Common myeloid progenitor, CD34-positive (primary cell): Measurements from ENCODE around the gene TMEM8B.

Source experiments
- CTCF ChIA-PET: fragments of 350-600 bp; sonication (Branson Sonifier 250); formaldehyde crosslinking; loops from one replicate; lab custom pipeline; 2021; ENCODE audit warnings: antibody characterized with exemption; lab: Charles Lee
- POLR2A ChIA-PET: fragments of 350-600 bp; sonication (Branson Sonifier 250); formaldehyde crosslinking; loops from one replicate; lab custom pipeline; 2021; ENCODE audit warnings: antibody characterized with exemption; lab: Charles Lee
- DNase-seq, 3 donors: peaks; one replicate each; pipeline versions ENCODE4 v3.0.0 to v3.0.0-alpha.2; 2013
- H3K27ac ChIP-seq, 2 experiments: 1 replicate in 1 of 2; 2 replicates in 1 of 2; pipeline ENCODE4 v1.7.0; 2013; ENCODE audit warnings: inconsistent platforms in 2 of 2, low read length in 2 of 2, mild to moderate bottlenecking in 2 of 2, low read depth in 1 of 2, moderate library complexity in 1 of 2; ENCODE audit not compliant: severe bottlenecking in 2 of 2, insufficient read depth in 1 of 2, poor library complexity in 1 of 2
- H3K27me3 ChIP-seq, 5 experiments: replicated peaks in 2 of 5; 1 replicate in 3 of 5; 2 replicates in 2 of 5; pipeline versions ENCODE4 v1.6.1 to v1.7.0; 2013; ENCODE audit warnings: low read length in 4 of 5, mild to moderate bottlenecking in 2 of 5, moderate library complexity in 2 of 5, inconsistent platforms in 1 of 5; ENCODE audit not compliant: insufficient read depth in 5 of 5, control insufficient read depth in 4 of 5
- H3K36me3 ChIP-seq, 4 experiments: 1 replicate in 2 of 4; 2 replicates in 2 of 4; pipeline versions ENCODE4 v1.6.1 to v1.7.0; 2013; ENCODE audit warnings: low read length in 3 of 4, control low read depth in 1 of 4, mild to moderate bottlenecking in 1 of 4; ENCODE audit not compliant: control insufficient read depth in 4 of 4, insufficient read depth in 4 of 4
- H3K4me1 ChIP-seq, 4 experiments: 1 replicate in 3 of 4; 2 replicates in 1 of 4; pipeline versions ENCODE4 v1.6.1 to v1.7.1; 2013; ENCODE audit warnings: low read length in 3 of 4, mild to moderate bottlenecking in 3 of 4, control low read depth in 1 of 4, inconsistent platforms in 1 of 4, moderate library complexity in 1 of 4; ENCODE audit not compliant: control insufficient read depth in 4 of 4, insufficient read depth in 4 of 4; ENCODE audit errors: control extremely low read depth in 1 of 4
- H3K4me3 ChIP-seq, 7 experiments: 1 replicate in 4 of 7; 2 replicates in 3 of 7; pipeline versions ENCODE4 v1.5.1 to v1.7.0; 2013; ENCODE audit warnings: mild to moderate bottlenecking in 7 of 7, low read length in 6 of 7, moderate library complexity in 6 of 7, inconsistent platforms in 2 of 7, low read depth in 2 of 7, control low read depth in 1 of 7; ENCODE audit not compliant: insufficient read depth in 4 of 7, control insufficient read depth in 1 of 7; ENCODE audit errors: extremely low read depth in 1 of 7
- H3K9me3 ChIP-seq, 5 experiments: 1 replicate in 4 of 5; 2 replicates in 1 of 5; pipeline versions ENCODE4 v1.6.1 to v1.7.1; 2013; ENCODE audit warnings: low read length in 4 of 5, mild to moderate bottlenecking in 2 of 5, inconsistent platforms in 1 of 5, low read depth in 1 of 5, moderate library complexity in 1 of 5; ENCODE audit not compliant: control insufficient read depth in 4 of 5, insufficient read depth in 2 of 5; ENCODE audit errors: control extremely low read depth in 1 of 5
- WGBS: methylation state at CpG from one replicate; pipeline ENCODE4 v1.1.5; 2013; ENCODE audit not compliant: insufficient coverage; 5-methylcytosine and 5-hydroxymethylcytosine counted together

The TMEM8B gene

GRCh38 chr9:35798658-35799374 lies 30.2 kb upstream of the TMEM8B start:
- no peak overlapping the region for H3K4me3 ChIP-seq
- peaks cover 0 to 9% (median 3%) of the 10 kb centered on the region in 4 experiments for H3K4me1 ChIP-seq
- DNase-seq = peak in 2 of 3 donors; percentile 49 to 66
- H3K27me3 ChIP-seq = no peaks in the 10 kb centered on the region
- 66% methylated on average over 3 of the region's 4 CpGs for WGBS
- ChIA-PET POLR2A (no interaction called here), CTCF (interaction anchor here (1.3 to 4.7 kb wide), 6 partner anchors 9 to 27 kb away, joined by 3 to 24 read pairs (median 5); partner anchors contain the start of gene SPAG8)
- H3K9me3 ChIP-seq = no peaks in the 10 kb centered on the region
- H3K36me3 ChIP-seq = peaks cover 0 to 22% (median 12%) of the 10 kb centered on the region in 4 experiments
- H3K27ac ChIP-seq = peak overlapping the region in 1 of 2 experiments; percentile 5

GRCh38 chr9:35800530-35800929 lies 28.5 kb upstream of the TMEM8B start:
- no peak for DNase-seq
- WGBS = 98% methylated on average over 6 of the region's 7 CpGs
- Histone ChIP-seq H3K27ac (no peak overlapping the region), H3K4me1 (peaks cover 0 to 9% (median 3%) of the 10 kb centered on the region in 4 experiments), H3K36me3 (peaks cover 0 to 27% (median 13%) of the 10 kb centered on the region in 4 experiments), H3K27me3 (no peaks in the 10 kb centered on the region), H3K4me3 (no peak overlapping the region), H3K9me3 (no peaks in the 10 kb centered on the region)
- CTCF ChIA-PET = interaction anchor here (1.0 to 2.6 kb wide), 3 partner anchors 11 to 25 kb away, joined by 4 to 7 read pairs (median 4); partner anchors contain the start of gene SPAG8
- POLR2A ChIA-PET = no interaction called here

- 96% methylated on average over 13 of the region's 13 CpGs for WGBS
- peaks cover 3 to 36% (median 18%) of the 10 kb centered on the region in 4 experiments for H3K36me3 ChIP-seq
- H3K4me3 ChIP-seq = no peak overlapping the region
- ChIA-PET POLR2A (no interaction called here), CTCF (interaction anchor here (0.8 to 2.6 kb wide), 4 partner anchors 10 to 34 kb away, joined by 4 to 7 read pairs (median 5); partner anchors contain the start of gene SPAG8)
- H3K27ac ChIP-seq = no peak overlapping the region
- no peak for DNase-seq
- peaks cover 0 to 9% (median 3%) of the 10 kb centered on the region in 4 experiments for H3K4me1 ChIP-seq
- no peaks in the 10 kb centered on the region for H3K9me3 ChIP-seq
- H3K27me3 ChIP-seq = no peaks in the 10 kb centered on the region
Measured at GRCh38 chr9:35801328-35802128, 27.5 kb upstream of the TMEM8B start.

GRCh38 chr9:35806101-35806500 lies 22.9 kb upstream of the TMEM8B start:
- Histone ChIP-seq H3K27ac (no peak overlapping the region), H3K27me3 (no peaks in the 10 kb centered on the region), H3K36me3 (peaks cover 8 to 50% (median 32%) of the 10 kb centered on the region in 4 experiments), H3K9me3 (no peaks in the 10 kb centered on the region), H3K4me1 (peaks cover 0 to 5% (median 2%) of the 10 kb centered on the region in 4 experiments), H3K4me3 (no peak overlapping the region)
- POLR2A ChIA-PET = no interaction called here
- DNase-seq = no peak
- 100% methylated on average over 8 of the region's 8 CpGs for WGBS
- CTCF ChIA-PET = interaction anchor here (0.9 to 3.4 kb wide), 8 partner anchors 8 to 76 kb away, joined by 3 to 12 read pairs (median 3); partner anchors contain the start of genes HINT2 and MSMP

- 99% methylated on average over 9 of the region's 9 CpGs for WGBS
- peaks cover 10 to 27% (median 23%) of the 10 kb centered on the region in 4 experiments for H3K4me1 ChIP-seq
- H3K27ac ChIP-seq = no peak overlapping the region
- no peak overlapping the region for H3K4me3 ChIP-seq
- H3K36me3 ChIP-seq = peaks cover 4 to 41% (median 26%) of the 10 kb centered on the region in 4 experiments
- H3K9me3 ChIP-seq = no peaks in the 10 kb centered on the region
- CTCF ChIA-PET = interaction anchor here (1.2 to 1.8 kb wide), 3 partner anchors 10 to 19 kb away, joined by 3 to 10 read pairs (median 4); no protein-coding TSS in a partner anchor
- POLR2A ChIA-PET = no interaction called here
- H3K27me3 ChIP-seq = no peaks in the 10 kb centered on the region
- DNase-seq = no peak
Measured at GRCh38 chr9:35808433-35808832, 20.6 kb upstream of the TMEM8B start.

GRCh38 chr9:35810122-35810521 lies 18.9 kb upstream of the TMEM8B start:
- ChIA-PET CTCF (interaction anchor here (1.2 to 5.1 kb wide), 3 partner anchors 18 to 22 kb away, joined by 3 to 24 read pairs (median 4); partner anchors contain the start of gene NPR2), POLR2A (no interaction called here)
- no peak for DNase-seq
- Histone ChIP-seq H3K27ac (no peak overlapping the region), H3K36me3 (peaks cover 4 to 39% (median 26%) of the 10 kb centered on the region in 4 experiments), H3K4me3 (no peak overlapping the region), H3K9me3 (no peaks in the 10 kb centered on the region), H3K27me3 (no peaks in the 10 kb centered on the region), H3K4me1 (peaks cover 17 to 40% (median 33%) of the 10 kb centered on the region in 4 experiments)
- WGBS = 84% methylated on average over 5 of the region's 7 CpGs
